ENCODE results near the gene RESF1. TPM values are rescaled to one million over a fixed set of nuclear protein-coding genes. Genes with fewer than 3 reads are reported as not detected.
"Not testable (repeated sequence)": the region's sequence is repeated elsewhere in the genome, so short reads cannot be mapped to it uniquely, and the experiment has no call there.

Gene RESF1
- total RNA-seq, 1 donor, result 46.4 TPM

DNA sequence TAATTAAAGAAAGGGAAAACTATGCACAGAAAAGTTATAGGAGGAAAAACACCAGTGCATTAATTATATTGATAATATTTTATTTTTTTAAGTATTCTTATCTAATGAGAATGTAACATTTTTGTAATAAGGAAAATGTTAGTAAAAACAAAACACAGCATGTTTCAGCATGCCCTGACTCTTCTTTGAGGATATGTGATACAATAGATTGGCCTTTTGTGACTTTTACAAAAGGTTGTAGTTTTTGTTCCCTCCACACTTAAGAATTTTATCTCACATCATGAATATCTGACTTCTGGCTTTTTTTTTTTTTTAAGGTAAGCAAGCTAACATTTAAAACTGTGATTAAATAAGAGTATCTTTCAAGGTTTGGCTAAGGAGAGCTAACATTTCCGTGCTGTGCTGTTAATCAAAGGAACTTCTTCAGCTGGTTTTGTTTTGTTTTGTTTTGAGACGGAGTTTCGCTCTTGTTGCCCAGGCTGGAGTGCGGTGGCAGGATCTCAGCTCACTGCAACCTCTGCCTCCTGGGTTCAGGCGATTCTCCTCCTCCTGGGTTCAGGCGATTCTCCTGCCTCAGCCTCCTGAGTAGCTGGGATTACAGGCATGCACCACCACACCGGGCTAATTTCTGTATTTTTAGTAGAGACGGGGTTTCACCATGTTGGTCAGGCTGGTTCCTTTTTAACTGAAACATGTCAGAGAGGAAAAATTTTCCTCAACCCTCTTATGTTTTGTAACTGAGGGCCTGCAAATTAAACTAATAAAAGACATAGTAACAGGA, 30.8 kb upstream of the RESF1 start:
- no peak for DNase-seq (ENCODE audit: low read depth)
- no peak overlapping the region for H3K4me3 ChIP-seq (ENCODE audit: low read depth, low read length)
- TF ChIP-seq CTCF (IDR thresholded peaks at IDR 0.05; ENCODE audit: insufficient read depth, low read length), result no peak

GRCh38 chr12:31929027-31929526, 30.1 kb upstream of the RESF1 start:
- no peak for DNase-seq (ENCODE audit: low read depth)
- no peak for TF ChIP-seq CTCF (IDR thresholded peaks at IDR 0.05; ENCODE audit: insufficient read depth, low read length)
- no peak overlapping the region for H3K4me3 ChIP-seq (ENCODE audit: low read depth, low read length)

DNA sequence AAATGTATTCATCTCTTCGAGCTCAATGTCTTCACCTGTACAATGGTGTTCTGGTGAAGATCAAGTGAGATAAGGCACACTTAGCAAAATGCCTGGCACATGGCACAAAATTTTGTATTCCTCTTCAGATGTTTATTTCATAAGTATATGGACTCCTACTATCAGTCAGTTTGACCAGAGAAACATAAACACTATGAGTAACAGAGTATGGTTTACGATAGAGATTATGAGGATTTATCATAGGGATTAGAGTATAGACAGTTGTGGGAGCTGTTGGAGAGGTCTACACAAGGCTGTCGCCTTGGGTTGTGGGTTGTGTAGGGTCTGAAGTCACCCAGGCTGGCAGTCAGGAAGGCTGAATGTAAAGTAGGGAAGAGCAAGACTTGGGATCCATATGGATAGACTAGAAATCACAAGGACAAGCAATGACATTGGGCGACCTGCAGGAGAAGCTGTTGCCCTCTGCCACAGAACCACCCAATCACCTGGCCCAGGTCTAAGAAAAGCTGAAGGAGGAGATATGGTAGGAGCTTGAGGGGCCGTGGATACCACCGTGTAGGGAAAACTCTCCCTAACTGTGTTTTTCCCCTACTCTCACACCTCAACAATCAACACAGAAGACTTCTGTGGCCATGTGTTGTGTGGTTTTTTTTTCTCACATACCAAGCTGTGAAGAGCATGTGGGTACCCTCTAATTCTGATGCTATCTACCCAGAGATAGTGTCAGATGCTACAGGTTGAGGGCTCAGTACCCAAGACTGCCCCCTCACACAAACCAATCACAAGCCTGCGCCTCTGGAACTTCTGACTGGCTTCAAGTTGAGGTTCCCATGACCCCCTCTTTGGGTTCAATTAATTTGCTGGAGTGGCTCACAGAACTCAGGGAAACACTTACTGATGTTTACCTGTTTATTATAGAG, 27.2 kb upstream of the RESF1 start:
- TF ChIP-seq CTCF (IDR thresholded peaks at IDR 0.05; ENCODE audit: insufficient read depth, low read length), result no peak
- no peak overlapping the region for H3K4me3 ChIP-seq (ENCODE audit: low read depth, low read length)
- no peak for DNase-seq (ENCODE audit: low read depth)

- DNase-seq (ENCODE audit: low read depth), result no peak
- H3K4me3 ChIP-seq (ENCODE audit: low read depth, low read length), result no peak overlapping the region
- no peak for TF ChIP-seq CTCF (IDR thresholded peaks at IDR 0.05; ENCODE audit: insufficient read depth, low read length)
Measured at GRCh38 chr12:31944299-31944698, 14.9 kb upstream of the RESF1 start.

GRCh38 chr12:31947971-31948370, 11.2 kb upstream of the RESF1 start:
- no peak for TF ChIP-seq CTCF (IDR thresholded peaks at IDR 0.05; ENCODE audit: insufficient read depth, low read length)
- no peak overlapping the region for H3K4me3 ChIP-seq (ENCODE audit: low read depth, low read length)
- DNase-seq (ENCODE audit: low read depth), result no peak

DNA sequence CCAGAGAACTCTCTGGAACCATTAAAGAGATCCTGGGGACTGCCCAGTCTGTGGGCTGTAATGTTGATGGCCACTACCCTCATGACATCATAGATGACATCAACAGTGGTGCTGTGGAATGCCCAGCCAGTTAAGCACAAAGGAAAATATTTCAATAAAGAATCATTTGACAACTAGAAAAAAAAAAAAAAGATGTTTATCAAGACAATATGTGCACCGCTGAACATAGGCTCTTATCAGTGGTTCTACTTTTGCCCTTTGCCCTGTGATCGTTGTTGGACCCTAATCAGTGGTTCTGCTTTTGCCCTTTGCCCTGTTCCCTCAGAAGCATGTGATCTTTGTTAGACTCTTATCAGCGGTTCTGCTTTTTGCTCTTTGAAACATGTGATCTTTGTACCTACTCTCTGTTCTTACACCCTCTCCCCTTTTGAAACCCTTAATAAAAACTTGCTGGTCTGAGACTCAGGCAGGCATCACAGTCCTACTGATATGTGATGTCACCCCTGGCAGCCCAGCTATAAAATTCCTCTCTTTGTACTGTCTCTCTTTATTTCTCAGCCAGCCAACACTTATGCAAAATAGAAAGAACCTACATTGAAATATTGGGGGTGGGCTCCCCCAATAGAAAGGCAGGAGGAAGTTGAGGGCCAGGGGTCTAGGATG, 10.4 kb upstream of the RESF1 start:
- not testable (repeated sequence) for DNase-seq (ENCODE audit: low read depth); H3K4me3 ChIP-seq (ENCODE audit: low read depth, low read length)
